Ishikawa (cell line): ENCODE results near the gene ANKRD12.

Experiments
- EP300 ChIP-seq: IDR thresholded peaks from 2 replicates; pipeline ENCODE4 v1.6.1; 2012; ENCODE audit warnings: borderline replicate concordance
- RAD21 ChIP-seq: IDR thresholded peaks from 2 replicates; pipeline ENCODE4 v1.6.1; 2012; ENCODE audit warnings: low read depth
- TAF1 ChIP-seq: IDR thresholded peaks from 2 replicates; pipeline ENCODE4 v1.6.1; 2012; ENCODE audit warnings: low read depth, mild to moderate bottlenecking
- TF ChIP-seq, protein P1 (sequence below): IDR thresholded peaks from 2 replicates; pipeline ENCODE4 v1.6.1; 2012

GRCh38 chr18:9137168-9138066, 836 bp downstream of the ANKRD12 start:
- TF ChIP-seq, protein P1, sequence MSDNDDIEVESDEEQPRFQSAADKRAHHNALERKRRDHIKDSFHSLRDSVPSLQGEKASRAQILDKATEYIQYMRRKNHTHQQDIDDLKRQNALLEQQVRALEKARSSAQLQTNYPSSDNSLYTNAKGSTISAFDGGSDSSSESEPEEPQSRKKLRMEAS: no peak
- no peak for TF ChIP-seq TAF1
- TF ChIP-seq EP300: no peak
- no peak for TF ChIP-seq RAD21
